Tibial nerve (tissue), 3 donors: ENCODE data around the gene AFG3L2.

Experiments used
- POLR2A ChIP-seq, 2 donors: fragments of 450-650 bp; IDR thresholded peaks; one replicate each; pipeline ENCODE4 v1.6.1; 2017; ENCODE audit warnings: antibody characterized with exemption in 2 of 2, mild to moderate bottlenecking in 2 of 2, moderate library complexity in 2 of 2
- TF ChIP-seq, protein P1 (sequence below), 5 experiments: fragments of 200-600 bp in 3 of 5; fragments of 450-650 bp in 2 of 5; sonication (generic) in 3 of 5; IDR thresholded peaks; one replicate each; pipeline ENCODE4 v1.5.1; 2016 to 2019; ENCODE audit warnings: antibody characterized with exemption in 5 of 5, mild to moderate bottlenecking in 3 of 5, moderate library complexity in 2 of 5

GRCh38 chr18:12296457-12296856 lies 80.6 kb downstream of the AFG3L2 start:
- TF ChIP-seq, protein P1, sequence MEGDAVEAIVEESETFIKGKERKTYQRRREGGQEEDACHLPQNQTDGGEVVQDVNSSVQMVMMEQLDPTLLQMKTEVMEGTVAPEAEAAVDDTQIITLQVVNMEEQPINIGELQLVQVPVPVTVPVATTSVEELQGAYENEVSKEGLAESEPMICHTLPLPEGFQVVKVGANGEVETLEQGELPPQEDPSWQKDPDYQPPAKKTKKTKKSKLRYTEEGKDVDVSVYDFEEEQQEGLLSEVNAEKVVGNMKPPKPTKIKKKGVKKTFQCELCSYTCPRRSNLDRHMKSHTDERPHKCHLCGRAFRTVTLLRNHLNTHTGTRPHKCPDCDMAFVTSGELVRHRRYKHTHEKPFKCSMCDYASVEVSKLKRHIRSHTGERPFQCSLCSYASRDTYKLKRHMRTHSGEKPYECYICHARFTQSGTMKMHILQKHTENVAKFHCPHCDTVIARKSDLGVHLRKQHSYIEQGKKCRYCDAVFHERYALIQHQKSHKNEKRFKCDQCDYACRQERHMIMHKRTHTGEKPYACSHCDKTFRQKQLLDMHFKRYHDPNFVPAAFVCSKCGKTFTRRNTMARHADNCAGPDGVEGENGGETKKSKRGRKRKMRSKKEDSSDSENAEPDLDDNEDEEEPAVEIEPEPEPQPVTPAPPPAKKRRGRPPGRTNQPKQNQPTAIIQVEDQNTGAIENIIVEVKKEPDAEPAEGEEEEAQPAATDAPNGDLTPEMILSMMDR (IDR thresholded peaks at IDR 0.05), result no peak
- TF ChIP-seq POLR2A (IDR thresholded peaks at IDR 0.05), result no peak
